Naive thymus-derived CD4-positive, alpha-beta T cell (primary cell): ENCODE data around the gene UPK3B. TPM values are rescaled to one million over a fixed set of nuclear protein-coding genes. Genes with fewer than 3 reads are reported as not detected.
"Not testable (repeated sequence)": the region's sequence is repeated elsewhere in the genome, so short reads cannot be mapped to it uniquely, and the experiment has no call there.

Experiments
- ATAC-seq: fragments of 150-1000 bp; cut with Tn5 transposase; 2 replicates; pipeline ENCODE4 v1.10.0; 2021; ENCODE audit warnings: mild to moderate bottlenecking, moderate library complexity
- CTCF ChIA-PET: fragments of 350-600 bp; sonication (Branson Sonifier 250); formaldehyde crosslinking; loops from one replicate; lab custom pipeline; 2021; ENCODE audit warnings: antibody characterized with exemption; lab: Charles Lee
- POLR2A ChIA-PET: fragments of 350-600 bp; sonication (Branson Sonifier 250); formaldehyde crosslinking; loops from one replicate; lab custom pipeline; 2021; ENCODE audit warnings: antibody characterized with exemption, inconsistent platforms; lab: Charles Lee
- DNase-seq, 9 donors: peaks; one replicate each; pipeline versions ENCODE4 v3.0.0 to v3.0.0-alpha.2; 2020 to 2022; ENCODE audit warnings: mixed read lengths in 1 of 9
- H3K27ac ChIP-seq: one replicate; pipeline ENCODE4 v1.7.0; 2013; ENCODE audit warnings: mild to moderate bottlenecking, low read depth, low read length, moderate library complexity
- H3K27me3 ChIP-seq, 2 donors: one replicate each; pipeline ENCODE4 v1.7.0; 2013; ENCODE audit warnings: low read length in 2 of 2, mild to moderate bottlenecking in 2 of 2, moderate library complexity in 2 of 2; ENCODE audit not compliant: control insufficient read depth in 2 of 2, insufficient read depth in 2 of 2
- H3K36me3 ChIP-seq, 3 experiments: 1 replicate in 2 of 3; 2 replicates in 1 of 3; pipeline ENCODE4 v1.7.0; 2013; ENCODE audit warnings: low read length in 3 of 3, mild to moderate bottlenecking in 3 of 3, moderate library complexity in 1 of 3; ENCODE audit not compliant: insufficient read depth in 3 of 3, control insufficient read depth in 2 of 3
- H3K4me1 ChIP-seq, 2 donors: one replicate each; pipeline ENCODE4 v1.7.0; 2013; ENCODE audit warnings: low read length in 2 of 2, mild to moderate bottlenecking in 2 of 2, moderate library complexity in 1 of 2; ENCODE audit not compliant: control insufficient read depth in 2 of 2, insufficient read depth in 2 of 2
- H3K4me3 ChIP-seq: 2 replicates; pipeline ENCODE4 v1.7.0; 2013; ENCODE audit warnings: mild to moderate bottlenecking, low read length
- H3K9me3 ChIP-seq, 3 experiments: 1 replicate in 2 of 3; 2 replicates in 1 of 3; pipeline ENCODE4 v1.7.0; 2013; ENCODE audit warnings: low read length in 3 of 3; ENCODE audit not compliant: control insufficient read depth in 2 of 3
- H3K27ac Mint-ChIP-seq, 9 donors: one replicate each; pipeline ENCODE4 v1.8.0; 2020 to 2022; ENCODE audit warnings: mixed read lengths in 9 of 9, mild to moderate bottlenecking in 8 of 9, moderate library complexity in 5 of 9, inconsistent platforms in 2 of 9
- H3K27me3 Mint-ChIP-seq, 5 donors: one replicate each; pipeline ENCODE4 v1.8.0; 2021 to 2022; ENCODE audit warnings: mixed read lengths in 5 of 5, mild to moderate bottlenecking in 1 of 5
- H3K36me3 Mint-ChIP-seq, 5 donors: one replicate each; pipeline ENCODE4 v1.8.0; 2020 to 2022; ENCODE audit warnings: mixed read lengths in 5 of 5, mild to moderate bottlenecking in 3 of 5, inconsistent platforms in 1 of 5
- H3K4me1 Mint-ChIP-seq, 7 donors: one replicate each; pipeline ENCODE4 v1.8.0; 2020 to 2022; ENCODE audit warnings: mixed read lengths in 7 of 7, mild to moderate bottlenecking in 3 of 7, inconsistent platforms in 1 of 7
- H3K4me3 Mint-ChIP-seq, 10 donors: one replicate each; pipeline ENCODE4 v1.8.0; 2020 to 2022; ENCODE audit warnings: mild to moderate bottlenecking in 10 of 10, mixed read lengths in 10 of 10, moderate library complexity in 6 of 10, inconsistent platforms in 2 of 10
- H3K9me3 Mint-ChIP-seq, 11 donors: one replicate each; pipeline ENCODE4 v1.8.0; 2020 to 2022; ENCODE audit warnings: mixed read lengths in 11 of 11, mild to moderate bottlenecking in 4 of 11, inconsistent platforms in 1 of 11, moderate library complexity in 1 of 11
- intact Hi-C, 2 donors: fragments of 100-400 bp; cut with micrococcal nuclease; formaldehyde crosslinking; loops; one replicate each; pipeline ENCODE4 v1.15.1; 2023
- polyA plus RNA-seq, 2 donors: library from polyadenylated mRNA; unstranded; fragments of 300-500 nt; fragmentation: Illumina TruSeq; gene quantifications; one replicate each; pipeline ENCODE4 v1.2.3, GENCODE V29; 2021
- total RNA-seq, 6 experiments: library from RNA in 5 of 6; stranded (reverse) in 5 of 6; gene quantifications; 1 replicate in 5 of 6; 2 replicates in 1 of 6; pipeline ENCODE4 v1.2.3 and lab custom pipeline; 2021 to 2026

Gene UPK3B
- total and polyA plus RNA-seq, 7 experiments from 2014 or later: 2.6 to 7.3 (median 5.2) TPM; not detected in 2

DNA sequence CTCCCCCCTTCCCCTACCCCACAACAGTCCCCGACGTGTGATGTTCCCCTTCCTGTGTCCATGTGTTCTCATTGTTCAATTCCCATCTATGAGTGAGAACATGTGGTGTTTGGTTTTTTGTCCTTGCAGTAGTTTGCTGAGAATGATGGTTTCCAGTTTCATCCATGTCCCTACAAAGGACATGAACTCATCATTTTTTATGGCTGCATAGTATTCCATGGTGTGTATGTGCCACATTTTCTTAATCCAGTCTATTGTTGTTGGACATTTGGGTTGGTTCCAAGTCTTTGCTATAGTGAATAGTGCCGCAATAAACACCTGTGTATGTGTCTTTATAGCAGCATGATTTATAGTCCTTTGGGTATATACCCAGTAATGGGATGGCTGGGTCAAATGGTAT, 51.0 kb downstream of the UPK3B start:
- H3K4me1 Mint-ChIP-seq: peaks cover 17 to 46% (median 43%) of the 10 kb centered on the region in 7 donors
- H3K27ac ChIP-seq, POLR2A ChIA-PET, CTCF ChIA-PET, H3K9me3 Mint-ChIP-seq, H3K9me3 ChIP-seq, H3K4me1 ChIP-seq, H3K4me3 ChIP-seq, DNase-seq, intact Hi-C loops, H3K27me3 Mint-ChIP-seq, H3K4me3 Mint-ChIP-seq, ATAC-seq, H3K27ac Mint-ChIP-seq, H3K27me3 ChIP-seq, H3K36me3 ChIP-seq: not testable (repeated sequence)
- H3K36me3 Mint-ChIP-seq: peaks cover 4 to 35% (median 20%) of the 10 kb centered on the region in 5 donors

GRCh38 chr7:76565001-76565400, 54.6 kb downstream of the UPK3B start:
- Mint-ChIP-seq H3K36me3 (peaks cover 4 to 36% (median 12%) of the 10 kb centered on the region in 5 donors), H3K4me1 (peaks cover 12 to 39% (median 31%) of the 10 kb centered on the region in 7 donors)
- H3K4me1 ChIP-seq, POLR2A ChIA-PET, H3K27me3 Mint-ChIP-seq, DNase-seq, H3K9me3 Mint-ChIP-seq, H3K27ac ChIP-seq, H3K4me3 ChIP-seq, CTCF ChIA-PET, ATAC-seq, H3K36me3 ChIP-seq, H3K27ac Mint-ChIP-seq, intact Hi-C loops, H3K4me3 Mint-ChIP-seq, H3K9me3 ChIP-seq, H3K27me3 ChIP-seq: not testable (repeated sequence)

Other genes starting within 250 kb of the UPK3B start
- gene HSPB1, start 207.9 kb upstream of the UPK3B start, total RNA-seq: 10 to 100 TPM; 26.3 to 47.2 (median 40.5) TPM
- gene HSPB1, start 207.9 kb upstream of the UPK3B start, polyA plus RNA-seq: 10 to 100 TPM; 68.6 to 93.5 TPM
- gene YWHAG, start 151.6 kb upstream of the UPK3B start, total RNA-seq: 10 to 100 TPM; 27.7 to 98.3 (median 39.6) TPM
- gene YWHAG, start 151.6 kb upstream of the UPK3B start, polyA plus RNA-seq: 1 to 10 TPM; 1.4 to 1.6 TPM
- under 1 TPM in 1 of 5 experiments, not detected in 4; 0.24 TPM for gene SSC4D, start 100.9 kb upstream of the UPK3B start, total RNA-seq
- gene SSC4D, start 100.9 kb upstream of the UPK3B start, polyA plus RNA-seq: under 1 TPM in 1 of 2 donors, not detected in 1; 0.35 TPM
- 10 to 100 TPM in 1 of 5 experiments, 1 to 10 TPM in 4; 2.6 to 16.7 (median 5.3) TPM for gene ZP3, start 85.6 kb upstream of the UPK3B start, total RNA-seq
- 10 to 100 TPM in 1 of 2 donors, 1 to 10 TPM in 1; 9.9 to 10.7 TPM for gene ZP3, start 85.6 kb upstream of the UPK3B start, polyA plus RNA-seq
- 10 to 100 TPM; 31.0 to 44.8 (median 41.2) TPM for gene DTX2, start 48.8 kb upstream of the UPK3B start, total RNA-seq
- 10 to 100 TPM; 12.0 to 18.8 TPM for gene DTX2, start 48.8 kb upstream of the UPK3B start, polyA plus RNA-seq
- gene SPDYE16, start 32.7 kb downstream of the UPK3B start, total RNA-seq: under 1 TPM; 0.10 to 0.88 (median 0.49) TPM
- gene SPDYE16, start 32.7 kb downstream of the UPK3B start, polyA plus RNA-seq: under 1 TPM; 0.25 to 0.26 TPM
- gene POMZP3, start 116.7 kb downstream of the UPK3B start, total RNA-seq: 10 to 100 TPM in 4 of 5 experiments, 1 to 10 TPM in 1; 6.6 to 26.0 (median 23.0) TPM
- 10 to 100 TPM in 1 of 2 donors, 1 to 10 TPM in 1; 2.2 to 19.9 TPM for gene POMZP3, start 116.7 kb downstream of the UPK3B start, polyA plus RNA-seq